PC-9 (cell line): Measurements from ENCODE around the gene OTX1.

Experiments
- CTCF ChIP-seq: fragments of 200-600 bp; sonication (generic); conservative IDR thresholded peaks from 2 replicates; pipeline ENCODE4 v1.6.1; 2017; ENCODE audit warnings: mixed run types, antibody characterized with exemption, mild to moderate bottlenecking, moderate library complexity
- EZH2 ChIP-seq: fragments of 200-600 bp; sonication (generic); IDR thresholded peaks from 2 replicates; pipeline ENCODE4 v1.8.0; 2017; ENCODE audit warnings: antibody characterized with exemption, low read depth

- no peak for TF ChIP-seq CTCF
- no peak for TF ChIP-seq EZH2
Observed at GRCh38 chr2:63044362-63045327, 6.0 kb upstream of the OTX1 start.
